Right lung (tissue), 10 donors: ENCODE measurements around the gene STAC. TPM values are rescaled to one million over a fixed set of nuclear protein-coding genes. Genes with fewer than 3 reads are reported as not detected.

Experiments used
- DNase-seq, 2 donors: peaks; one replicate each; pipeline ENCODE4 v3.0.0-alpha.2; 2013
- long read RNA-seq, 8 donors: transcript quantifications; one replicate each; lab custom pipeline, GENCODE V29; 2026
- polyA plus RNA-seq, 5 donors: library from polyadenylated mRNA; unstranded; fragments of 120-200 nt; gene quantifications; one replicate each; pipeline versions ENCODE4 v1.2.1 to v1.2.3, GENCODE V29; 2013; ENCODE audit warnings: inconsistent platforms in 1 of 5, low replicate concordance in 1 of 5; ENCODE audit not compliant: insufficient read length in 5 of 5, insufficient read depth in 1 of 5

STAC gene, protein sequence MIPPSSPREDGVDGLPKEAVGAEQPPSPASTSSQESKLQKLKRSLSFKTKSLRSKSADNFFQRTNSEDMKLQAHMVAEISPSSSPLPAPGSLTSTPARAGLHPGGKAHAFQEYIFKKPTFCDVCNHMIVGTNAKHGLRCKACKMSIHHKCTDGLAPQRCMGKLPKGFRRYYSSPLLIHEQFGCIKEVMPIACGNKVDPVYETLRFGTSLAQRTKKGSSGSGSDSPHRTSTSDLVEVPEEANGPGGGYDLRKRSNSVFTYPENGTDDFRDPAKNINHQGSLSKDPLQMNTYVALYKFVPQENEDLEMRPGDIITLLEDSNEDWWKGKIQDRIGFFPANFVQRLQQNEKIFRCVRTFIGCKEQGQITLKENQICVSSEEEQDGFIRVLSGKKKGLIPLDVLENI
- 1 to 10 TPM in 3 of 5 donors, under 1 TPM in 2; 0.76 to 2.0 (median 1.0) TPM for polyA plus RNA-seq
- long read RNA-seq, donor 1, partial matches to known transcripts: 0 of 1 reads
- long read RNA-seq, donor 1, other reads (novel, unspliced or antisense): 0 of 1 reads
- long read RNA-seq, donor 2: 0 reads
- long read RNA-seq, donor 3: 0 reads
- long read RNA-seq, donor 4: 0 reads
- long read RNA-seq, donor 5: 0 reads
- long read RNA-seq, donor 6, partial matches to known transcripts: 0 of 1 reads
- long read RNA-seq, donor 6, other reads (novel, unspliced or antisense): 0 of 1 reads
- long read RNA-seq, donor 7: 0 reads
- long read RNA-seq, donor 8: 0 reads

DNA sequence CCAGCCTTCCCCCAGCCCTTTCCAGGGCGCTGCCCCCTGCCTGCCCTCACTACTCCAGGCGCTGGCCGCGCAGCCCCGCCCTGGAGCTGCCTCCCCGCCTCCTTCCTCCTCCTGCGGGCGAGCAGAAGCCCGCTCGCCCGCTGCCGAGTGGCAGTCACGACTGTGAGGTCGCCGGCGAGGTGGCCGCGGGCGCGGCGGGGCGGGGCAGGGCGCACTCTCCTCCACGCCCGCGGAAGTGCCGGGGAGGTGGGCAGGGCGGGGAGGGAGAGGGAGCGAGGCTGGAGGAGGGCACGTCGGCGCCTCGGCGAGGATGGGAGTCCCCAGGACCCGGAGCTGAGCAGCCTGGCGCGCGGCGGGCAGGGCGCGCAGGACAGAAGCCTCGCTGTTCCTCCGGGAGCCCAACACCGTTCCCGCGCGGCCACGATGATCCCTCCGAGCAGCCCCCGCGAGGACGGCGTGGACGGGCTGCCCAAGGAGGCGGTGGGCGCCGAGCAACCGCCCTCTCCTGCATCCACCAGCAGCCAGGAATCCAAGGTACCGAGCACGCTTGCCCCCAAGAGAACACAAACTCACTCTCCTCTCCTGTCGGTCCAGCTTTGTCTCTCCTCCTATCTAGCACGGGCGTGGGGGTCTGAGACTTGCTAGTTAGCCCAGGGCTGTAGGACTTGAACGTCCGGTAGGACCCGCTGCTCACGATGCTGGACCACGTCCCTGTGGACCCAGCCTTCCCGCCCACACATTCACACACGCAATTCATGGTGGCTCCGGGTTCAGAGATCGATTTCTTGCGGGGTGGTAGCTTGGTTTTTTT is at the start of gene STAC:
STAC (plus strand) TSS at position 284 of the 811 bp plus-strand sequence; CDS start at position 424, 140 bp downstream.
- DNase-seq: no peak

DNA sequence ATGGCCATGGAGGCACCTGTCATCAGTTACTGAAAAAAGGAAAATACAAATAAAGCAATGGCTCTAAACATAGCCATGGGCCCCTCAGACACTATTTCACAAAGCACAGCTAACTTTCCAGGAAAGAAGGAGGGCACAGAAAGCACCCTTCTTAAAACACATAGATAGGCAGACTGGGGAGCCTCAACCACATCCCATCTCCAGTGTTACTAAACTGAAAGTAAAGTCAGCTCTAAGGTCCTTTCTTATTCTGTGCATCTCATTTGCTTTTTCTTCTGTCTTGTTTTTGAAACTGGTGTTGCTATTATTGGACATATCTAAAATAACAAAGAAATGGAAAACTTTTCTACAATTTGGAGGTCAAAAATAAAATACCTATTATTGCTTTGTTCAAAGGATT is 48.2 kb upstream of the STAC start:
- no peak for DNase-seq

DNA sequence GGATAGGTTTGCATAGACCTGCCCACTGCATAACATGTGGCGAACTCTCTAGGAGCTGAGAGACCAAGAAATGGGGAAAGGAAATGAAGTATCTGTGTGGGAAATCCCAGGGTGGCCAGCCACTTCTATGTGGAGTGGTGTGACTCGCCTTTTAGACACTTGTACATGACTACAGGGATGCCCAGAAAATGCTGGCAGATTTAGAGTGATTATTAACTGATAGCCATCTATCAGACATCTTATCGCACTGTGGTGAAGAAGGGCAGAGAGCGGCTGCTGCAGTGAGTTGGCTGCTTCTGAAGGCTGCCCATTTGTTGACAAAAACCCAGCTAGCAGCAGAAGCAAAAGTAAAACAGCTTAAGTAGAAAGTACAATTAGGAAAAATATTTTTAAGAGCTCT is 18.1 kb upstream of the STAC start:
- DNase-seq: no peak

DNA sequence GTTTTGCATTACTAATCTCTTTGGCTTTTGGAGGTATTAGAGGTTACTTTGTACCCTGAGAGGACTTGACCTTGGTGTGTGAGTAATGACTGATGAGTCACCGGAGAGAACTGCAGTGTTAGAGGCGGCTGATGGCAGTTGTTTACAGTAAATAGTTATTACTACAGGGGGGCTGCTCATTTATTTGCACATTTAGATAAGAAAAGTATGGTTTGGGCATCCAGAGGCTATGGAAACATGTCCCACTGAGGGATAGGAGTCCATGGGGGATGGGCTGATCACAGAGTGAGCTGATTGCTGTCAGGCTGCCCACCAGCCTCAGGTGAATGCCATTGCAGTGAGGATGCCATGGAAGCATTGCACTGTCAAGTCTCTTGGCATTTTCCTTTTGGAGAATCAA is 17.3 kb upstream of the STAC start:
- no peak for DNase-seq

DNA sequence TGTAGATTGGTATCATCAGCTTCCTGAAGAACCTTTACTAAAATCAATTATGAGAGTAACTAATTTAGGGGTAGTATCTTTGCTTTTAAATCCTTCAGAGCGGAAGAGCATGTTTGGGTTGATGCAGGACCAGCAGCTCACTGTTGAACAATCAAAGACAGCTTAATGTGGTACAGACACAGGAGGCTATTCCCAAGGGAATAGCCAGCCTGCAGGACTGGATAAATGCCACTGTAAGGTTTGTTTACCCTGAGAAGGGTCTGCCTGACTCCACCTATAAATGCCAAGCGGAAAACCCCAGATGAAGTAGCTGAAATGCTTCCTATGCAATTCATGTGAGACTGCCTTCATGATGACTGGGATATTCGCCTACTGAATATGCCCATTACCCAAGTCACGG is 16.0 kb upstream of the STAC start:
- DNase-seq: no peak

DNA sequence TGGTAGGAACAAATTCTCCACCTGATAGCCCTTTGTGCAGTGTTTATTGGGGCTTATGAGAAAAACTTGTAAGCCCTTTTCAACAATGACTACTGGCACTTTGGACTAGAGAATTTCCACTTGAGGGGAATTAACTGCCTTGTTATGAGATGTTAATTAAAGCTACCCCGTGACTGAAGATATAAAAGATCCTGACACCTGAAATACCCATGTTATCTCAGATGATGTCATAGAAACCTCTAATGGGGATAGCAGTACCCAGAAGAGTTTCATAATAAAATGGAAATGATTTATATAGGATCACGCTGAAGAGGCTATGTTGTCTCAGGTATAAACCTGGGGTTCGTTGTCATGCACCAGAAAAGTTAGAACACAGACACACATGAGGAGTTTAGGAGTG is 14.5 kb upstream of the STAC start:
- no peak for DNase-seq

DNA sequence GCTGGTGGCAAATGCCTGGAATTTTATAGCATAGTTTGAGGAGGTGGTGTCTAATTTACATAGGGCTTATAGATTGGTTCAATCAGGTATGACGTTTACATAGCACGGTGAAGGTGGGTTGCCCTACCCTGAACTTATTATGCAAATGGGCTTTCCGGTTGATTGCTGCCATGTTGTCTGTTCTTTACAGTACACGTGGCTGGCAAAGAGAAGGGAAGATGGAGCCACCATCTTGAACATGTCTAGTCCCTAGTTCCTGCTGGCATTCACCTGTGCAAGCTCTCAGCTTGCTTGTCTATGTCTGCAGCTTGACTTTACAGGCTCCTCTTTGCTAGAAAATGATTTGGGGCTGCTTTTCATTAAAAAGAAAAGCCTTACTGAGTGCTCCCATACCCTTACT is 14.0 kb upstream of the STAC start:
- no peak for DNase-seq

DNA sequence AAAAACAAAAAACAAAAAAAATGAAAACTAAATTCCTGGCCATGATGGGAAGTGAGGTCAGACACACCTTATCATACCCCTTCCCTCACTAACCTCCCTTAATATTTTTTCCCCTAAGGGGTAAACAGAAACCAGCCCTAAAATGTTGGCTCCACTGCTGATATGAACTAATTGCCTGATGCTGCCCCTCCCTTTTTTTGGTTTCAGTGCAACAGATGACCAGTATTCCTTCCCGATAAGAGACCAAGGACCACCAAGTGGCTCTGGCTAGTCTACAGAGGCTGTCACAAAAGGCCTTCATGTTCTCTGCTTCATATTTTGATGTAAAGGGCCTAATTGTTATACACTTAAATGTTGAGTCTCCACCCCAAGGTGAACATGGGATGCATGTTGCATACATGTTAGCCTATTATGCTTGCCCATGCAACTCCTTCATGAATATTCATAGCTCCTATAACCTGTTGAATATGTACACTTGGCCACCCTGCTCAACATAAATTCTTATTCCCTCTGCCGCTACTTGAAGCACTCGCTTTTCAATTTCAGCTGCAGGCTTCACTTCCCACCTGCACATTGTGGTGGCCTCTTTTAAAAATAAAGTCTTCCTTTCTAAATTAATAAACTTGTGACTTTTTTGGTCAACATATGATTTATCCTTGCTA is 12.3 kb upstream of the STAC start:
- DNase-seq: no peak

DNA sequence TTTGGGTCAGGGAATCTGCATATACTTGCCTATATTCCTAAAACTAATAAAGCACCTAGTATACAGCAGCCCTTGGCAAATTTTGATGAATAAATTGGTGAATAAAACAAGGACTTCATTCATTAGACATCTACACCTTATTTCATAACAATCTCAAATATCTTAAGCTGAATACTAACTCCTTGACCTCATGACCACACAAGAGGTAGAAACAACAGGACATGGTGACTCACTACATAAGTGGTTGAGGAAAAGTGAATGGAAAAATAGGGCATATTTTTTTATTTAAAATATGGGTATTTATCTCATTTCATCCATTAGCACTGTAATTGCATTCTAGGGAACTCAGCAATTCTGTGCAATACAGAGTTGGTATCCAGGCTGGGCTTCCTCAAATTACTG is 7.8 kb upstream of the STAC start:
- DNase-seq: no peak

DNA sequence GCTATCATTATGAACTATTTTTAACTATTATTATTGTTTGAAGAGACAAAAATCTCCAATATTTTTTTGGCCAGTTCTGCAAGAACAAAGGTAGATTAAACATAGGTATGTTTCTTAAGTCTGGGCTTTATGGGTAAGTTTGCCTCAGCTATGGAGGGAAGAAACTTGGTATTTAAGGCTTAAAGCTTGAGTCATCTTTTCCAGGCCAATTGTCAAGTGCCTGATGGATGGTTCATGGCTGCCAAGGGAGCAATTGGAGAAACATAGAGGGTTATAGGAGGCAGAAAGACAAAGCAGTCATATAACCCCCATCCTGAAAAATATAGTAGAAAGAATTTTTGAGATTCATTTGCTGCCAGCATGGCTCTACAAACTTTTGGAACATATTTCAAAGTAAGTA is 7.2 kb upstream of the STAC start:
- no peak for DNase-seq

DNA sequence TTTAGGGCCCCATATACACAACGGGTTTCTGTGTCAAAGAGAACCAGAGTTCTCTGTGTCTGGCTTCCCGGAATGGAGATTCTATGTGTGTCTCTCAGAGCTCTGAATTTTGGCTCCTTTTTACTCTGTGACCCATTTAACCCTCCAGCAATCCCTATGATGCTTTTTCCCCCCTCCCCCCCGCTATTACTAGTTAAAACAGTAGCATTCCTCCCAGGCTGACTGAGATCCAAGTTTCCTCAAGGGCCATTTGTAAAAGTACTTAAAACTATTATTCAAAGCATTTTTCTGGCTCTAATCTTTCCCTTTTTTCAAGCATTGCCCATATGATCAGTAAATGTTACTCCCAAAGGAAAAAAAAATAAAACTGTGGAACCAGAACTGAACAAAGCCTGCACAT is 6.6 kb upstream of the STAC start:
- no peak for DNase-seq

DNA sequence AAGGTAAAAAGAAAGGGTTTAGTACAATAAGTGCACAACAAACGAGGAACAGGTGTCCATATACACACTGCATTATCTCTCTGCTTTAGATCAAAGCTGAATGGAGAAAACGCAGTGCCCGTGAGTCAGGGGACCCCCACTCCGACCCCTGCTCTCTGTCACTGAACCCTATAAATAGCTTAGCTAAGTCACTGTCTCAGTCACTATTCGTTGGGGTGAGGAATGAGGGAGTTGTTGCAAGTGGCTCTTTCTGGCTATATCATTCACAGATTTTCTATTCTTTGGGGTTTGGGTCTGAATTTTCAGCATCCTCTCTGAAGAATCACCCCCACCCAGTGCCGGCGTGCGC is 458 bp upstream of the STAC start:
- no peak for DNase-seq

DNA sequence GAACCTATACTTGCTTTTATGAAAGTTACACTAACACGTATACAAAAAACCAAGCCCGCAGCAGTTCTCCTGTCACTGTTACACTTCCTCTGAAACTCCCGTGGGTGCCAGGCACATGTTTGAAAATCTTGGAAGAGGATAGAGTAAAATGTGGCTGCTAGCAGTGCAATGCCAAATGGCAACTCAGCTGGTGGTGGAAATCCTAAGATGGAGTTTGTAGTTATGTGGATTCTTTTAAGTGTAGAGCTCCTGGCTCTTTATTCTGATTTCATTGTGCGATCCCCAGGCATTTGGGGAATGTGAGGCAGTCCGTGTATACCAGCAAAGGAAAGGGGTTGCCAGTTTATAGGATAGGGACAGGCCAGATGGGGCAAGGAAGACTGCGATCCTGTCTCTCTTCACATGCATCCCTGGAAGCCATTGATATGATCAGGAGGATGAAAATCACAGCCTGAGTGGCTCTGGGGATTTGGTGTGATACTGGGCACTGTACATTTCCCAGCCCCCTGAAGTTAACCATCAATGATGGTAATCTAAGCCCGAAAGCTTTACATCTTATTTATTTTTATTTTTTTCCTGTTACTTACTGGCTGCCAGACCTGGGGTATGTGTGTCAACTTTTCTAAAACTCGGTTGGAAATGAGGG is 1.1 kb downstream of the STAC start:
- DNase-seq: no peak

DNA sequence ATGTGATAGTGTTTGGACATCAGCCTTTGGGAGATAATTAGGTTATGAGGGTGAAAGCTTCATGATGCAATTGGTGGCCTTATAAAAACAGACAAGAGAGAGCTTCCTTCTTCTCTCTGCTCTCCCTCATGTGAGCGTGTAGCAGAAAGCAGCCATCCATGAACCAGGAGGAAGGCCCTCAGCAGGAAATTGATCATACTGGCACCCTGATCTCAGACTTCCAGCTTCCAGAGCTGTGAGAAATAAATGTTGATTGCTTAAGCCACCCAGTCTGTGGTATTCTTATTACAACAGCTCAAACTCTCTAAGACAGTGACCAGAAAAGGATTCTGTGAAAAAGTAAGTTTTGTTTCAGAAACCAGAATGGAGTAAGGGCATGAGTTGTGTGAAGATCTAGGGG is 13.3 kb downstream of the STAC start:
- no peak for DNase-seq

DNA sequence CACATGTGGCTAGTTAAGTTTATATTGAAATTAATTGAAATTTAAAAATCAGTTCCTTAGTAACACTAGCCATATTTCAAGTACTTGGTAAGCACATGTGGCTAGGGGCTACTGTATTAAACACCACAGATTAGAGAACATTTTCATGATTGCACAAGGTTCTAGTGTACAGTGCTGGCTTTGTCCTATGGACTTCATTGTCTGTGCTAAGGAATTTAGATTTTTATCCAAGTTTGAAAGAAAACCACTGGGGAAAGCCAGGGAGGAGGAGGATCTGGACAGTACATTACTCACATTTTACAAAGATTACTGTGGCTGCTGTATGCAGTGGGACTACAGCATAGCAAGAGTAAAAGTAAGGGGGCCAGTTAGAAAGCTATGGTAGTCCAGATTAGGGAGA is 13.9 kb downstream of the STAC start:
- DNase-seq: no peak

DNA sequence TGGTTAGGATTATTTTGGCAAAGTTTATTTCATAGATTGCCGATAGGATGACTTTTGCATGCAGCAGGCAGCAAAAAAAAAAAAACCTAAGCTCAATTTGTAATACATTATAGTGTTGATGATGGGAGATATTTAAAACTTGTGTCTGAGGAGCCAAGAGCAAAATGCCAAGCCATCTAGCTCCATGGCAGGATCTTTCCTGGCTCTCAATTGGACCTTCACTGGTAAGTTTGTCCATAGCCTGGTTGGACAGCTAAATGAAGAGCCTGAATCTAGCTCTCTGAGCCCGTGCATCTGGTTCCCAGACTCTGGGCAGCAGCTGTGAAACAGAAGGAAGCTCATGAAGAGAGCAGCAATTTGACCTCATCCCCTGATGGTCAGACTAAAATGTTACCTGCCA is 17.5 kb downstream of the STAC start:
- DNase-seq: no peak

DNA sequence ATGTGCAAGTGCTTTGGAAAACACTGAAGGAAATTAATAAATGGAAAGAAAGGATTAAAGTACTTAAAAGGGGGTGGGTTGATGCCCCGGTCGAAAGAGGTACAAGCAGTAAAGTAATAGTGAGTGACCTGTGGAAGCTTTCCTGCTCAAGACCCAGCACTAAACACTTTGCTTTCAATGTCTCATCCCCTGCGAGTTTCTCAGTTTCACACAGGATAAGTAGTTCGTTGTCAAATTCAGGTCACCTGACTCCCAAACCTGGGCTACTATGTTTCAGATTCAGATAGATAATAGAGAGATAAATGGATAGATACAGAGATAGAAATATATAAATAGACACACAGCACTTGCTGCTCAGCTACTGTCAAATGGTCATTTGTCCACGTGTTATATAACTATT is 19.6 kb downstream of the STAC start:
- DNase-seq: no peak

DNA sequence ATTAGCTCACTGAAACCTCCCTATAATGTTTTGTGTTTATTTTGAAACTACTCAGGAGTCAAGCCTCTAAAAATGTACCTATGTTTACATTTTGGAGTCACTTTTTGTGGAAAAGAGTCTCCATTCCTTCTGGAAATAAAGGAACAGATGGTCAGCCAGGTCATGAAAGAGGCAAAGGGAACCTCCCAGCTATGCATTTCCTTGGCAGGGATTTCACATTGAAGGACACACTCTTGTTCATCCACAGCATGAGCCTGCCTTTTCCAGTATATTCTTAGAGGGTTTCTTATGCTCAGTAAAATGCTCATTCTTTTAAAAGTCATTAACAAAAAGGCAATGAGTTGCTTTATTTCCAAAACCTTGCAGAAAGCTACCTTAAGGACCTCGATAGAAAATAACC is 20.8 kb downstream of the STAC start:
- no peak for DNase-seq

DNA sequence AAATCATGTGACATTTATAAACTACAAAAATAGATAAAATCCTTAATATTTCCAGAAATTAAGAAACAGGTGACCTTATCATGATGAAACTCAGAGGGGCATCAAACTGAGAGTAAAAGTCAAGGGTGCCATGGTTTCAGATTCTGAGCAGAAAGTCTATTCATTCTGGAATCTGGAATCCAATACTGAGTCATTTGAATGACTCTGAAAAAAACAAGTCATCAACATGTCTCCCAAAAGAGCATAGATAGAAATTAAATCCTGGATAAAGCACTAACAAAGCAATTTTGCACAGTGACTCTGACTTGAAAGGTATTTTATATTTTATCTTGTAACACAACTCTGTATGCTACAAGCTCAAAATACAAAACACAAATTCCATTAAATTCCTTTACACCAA is 23.4 kb downstream of the STAC start:
- no peak for DNase-seq

DNA sequence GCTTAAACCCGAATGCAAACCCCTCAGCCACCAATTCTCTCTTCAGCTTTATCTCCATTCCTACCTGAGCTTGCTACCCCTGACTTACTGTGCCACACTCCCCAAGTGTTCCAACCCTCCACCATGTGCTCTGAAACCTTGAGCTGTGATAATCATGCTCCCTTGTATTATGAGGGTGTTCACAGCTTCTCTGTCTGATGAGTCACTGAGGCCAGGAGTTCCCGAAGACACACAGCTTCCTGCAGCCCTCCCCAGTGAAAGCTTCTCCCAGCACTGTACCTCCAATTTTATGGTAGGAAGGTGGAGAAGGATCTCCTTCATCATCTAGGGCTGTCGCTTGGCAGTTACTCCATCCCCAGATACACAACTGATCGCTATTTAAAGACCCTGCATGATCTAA is 24.9 kb downstream of the STAC start:
- DNase-seq: no peak

DNA sequence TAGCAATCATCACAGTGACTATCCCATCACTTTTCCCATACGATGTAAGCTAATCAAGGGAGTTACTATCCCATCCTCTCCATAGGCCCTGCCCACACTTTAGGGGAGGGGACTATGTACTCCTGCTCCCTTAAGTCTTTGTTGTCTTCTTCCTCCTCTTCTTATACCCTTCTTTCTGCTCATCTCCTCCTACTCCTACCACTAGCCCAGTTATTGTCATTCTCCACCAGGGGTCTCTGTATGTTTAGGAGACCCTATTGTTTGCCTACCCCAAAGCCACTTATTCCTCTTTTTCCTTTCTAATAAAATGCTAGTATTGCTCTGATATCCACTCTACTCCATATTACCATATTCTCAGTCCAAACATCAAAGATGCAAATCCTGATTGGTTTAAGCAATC is 27.8 kb downstream of the STAC start:
- no peak for DNase-seq

DNA sequence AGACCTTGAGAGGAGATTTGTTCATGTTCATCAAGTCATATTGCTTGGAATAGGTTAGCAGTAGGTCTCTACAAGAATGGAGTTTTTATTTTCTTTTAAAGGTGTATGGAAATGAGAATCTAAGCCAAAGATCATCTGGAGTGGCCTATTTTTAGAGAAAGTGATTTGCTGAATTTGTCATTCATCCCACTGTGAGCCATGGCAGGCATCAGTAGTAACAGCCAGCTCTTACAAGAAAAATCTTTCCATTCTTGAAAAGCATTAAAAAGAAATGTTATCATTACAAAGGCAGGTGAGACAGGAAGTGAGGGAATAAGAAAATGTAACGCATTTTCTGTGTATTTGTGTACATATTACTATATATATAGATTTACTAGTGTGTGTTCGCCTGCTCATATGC is 29.6 kb downstream of the STAC start:
- no peak for DNase-seq
